ENCODE measurements around the gene DDX11.
"Not testable (repeated sequence)": the region's sequence is repeated elsewhere in the genome, so short reads cannot be mapped to it uniquely, and the experiment has no call there.

DDX11 gene

DNA sequence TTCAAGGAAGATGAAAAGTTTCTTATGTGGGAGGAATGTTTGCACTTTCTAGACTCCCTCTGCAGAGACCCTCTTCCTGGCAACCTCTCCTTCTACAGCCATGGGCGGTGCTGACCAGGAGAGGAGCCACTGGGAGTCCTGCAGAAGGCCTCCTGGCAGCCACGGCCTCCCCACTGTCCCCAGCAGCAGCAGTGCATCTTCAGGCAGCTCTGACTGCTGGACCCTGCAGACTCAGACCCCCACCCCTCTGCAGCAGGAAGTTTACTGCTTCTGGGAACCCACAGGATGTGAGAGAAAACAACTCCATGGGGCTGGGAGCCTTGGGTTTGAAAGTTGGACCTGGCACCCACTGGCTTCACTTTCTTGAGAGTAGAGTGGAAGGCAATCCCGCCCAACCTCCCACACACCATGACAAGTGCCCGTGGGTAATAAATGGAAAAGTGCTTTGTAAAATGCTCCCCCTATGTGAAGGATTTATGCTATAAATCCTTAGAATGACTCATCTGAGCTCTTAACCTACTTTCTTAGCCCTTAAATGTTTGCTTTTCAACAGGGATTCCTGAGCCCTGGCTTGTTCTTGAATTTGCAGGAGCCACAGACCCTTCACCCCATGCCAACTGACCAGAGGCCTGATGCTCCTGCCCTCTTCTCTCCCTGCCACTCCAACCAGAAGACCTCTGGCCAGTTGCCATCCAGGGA, 37.5 kb upstream of the DDX11 start:
- Histone ChIP-seq H3K27ac (ENCODE audit: insufficient read depth, low read depth, low read length, poor library complexity, severe bottlenecking) (no peak overlapping the region), H3K9me3 (ENCODE audit: control insufficient read depth, low read length) (no peaks in the 10 kb centered on the region), H3K36me3 (ENCODE audit: control insufficient read depth, insufficient read depth, low read length) (no peaks in the 10 kb centered on the region), H3K27me3 (ENCODE audit: control insufficient read depth, insufficient read depth, low read length, poor library complexity, severe bottlenecking) (no peaks in the 10 kb centered on the region), H3K4me1 (ENCODE audit: control insufficient read depth, insufficient read depth, low read length) (no peaks in the 10 kb centered on the region), H3K4me3 (ENCODE audit: insufficient read depth, low read depth, low read length) (no peak overlapping the region)
- WGBS, 2 experiments: 89 to 96% methylated on average over 2 to 4 of the region's 4 CpGs

GRCh38 chr12:31037028-31037427, 36.6 kb upstream of the DDX11 start:
- Histone ChIP-seq H3K9me3 (ENCODE audit: control insufficient read depth, low read length) (no peaks in the 10 kb centered on the region), H3K4me3 (ENCODE audit: insufficient read depth, low read depth, low read length) (no peak overlapping the region), H3K27ac (ENCODE audit: insufficient read depth, low read depth, low read length, poor library complexity, severe bottlenecking) (no peak overlapping the region), H3K4me1 (ENCODE audit: control insufficient read depth, insufficient read depth, low read length) (no peaks in the 10 kb centered on the region), H3K27me3 (ENCODE audit: control insufficient read depth, insufficient read depth, low read length, poor library complexity, severe bottlenecking) (no peaks in the 10 kb centered on the region), H3K36me3 (ENCODE audit: control insufficient read depth, insufficient read depth, low read length) (no peaks in the 10 kb centered on the region)
- 98 to 100% methylated on average over 1 of the region's 1 CpG for WGBS, 2 experiments

DNA sequence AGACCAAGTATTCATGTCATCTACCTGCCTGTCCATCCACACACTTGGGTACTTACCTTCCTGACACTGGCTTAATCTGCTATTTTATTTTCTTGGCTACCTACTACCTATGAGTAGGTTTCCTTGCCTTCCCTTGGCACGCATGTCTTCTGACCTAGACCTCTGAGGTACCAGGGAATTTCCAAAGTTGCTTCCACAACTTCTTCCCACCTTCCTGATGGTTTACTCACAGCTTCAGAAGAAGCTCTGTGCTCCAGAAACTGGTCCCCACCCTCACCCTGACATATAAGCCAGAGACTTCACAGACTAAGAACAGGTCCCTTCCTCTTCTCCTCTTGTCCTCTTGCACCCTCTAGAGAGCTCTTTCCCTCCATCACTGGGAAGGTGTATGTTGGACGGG, 35.7 kb upstream of the DDX11 start:
- H3K4me1 ChIP-seq (ENCODE audit: control insufficient read depth, insufficient read depth, low read length): no peaks in the 10 kb centered on the region
- H3K27me3 ChIP-seq (ENCODE audit: control insufficient read depth, insufficient read depth, low read length, poor library complexity, severe bottlenecking): no peaks in the 10 kb centered on the region
- H3K9me3 ChIP-seq (ENCODE audit: control insufficient read depth, low read length): no peaks in the 10 kb centered on the region
- H3K27ac ChIP-seq (ENCODE audit: insufficient read depth, low read depth, low read length, poor library complexity, severe bottlenecking): no peak overlapping the region
- no peak overlapping the region for H3K4me3 ChIP-seq (ENCODE audit: insufficient read depth, low read depth, low read length)
- 82 to 88% methylated on average over 2 of the region's 2 CpGs for WGBS, 2 experiments
- no peaks in the 10 kb centered on the region for H3K36me3 ChIP-seq (ENCODE audit: control insufficient read depth, insufficient read depth, low read length)

DNA sequence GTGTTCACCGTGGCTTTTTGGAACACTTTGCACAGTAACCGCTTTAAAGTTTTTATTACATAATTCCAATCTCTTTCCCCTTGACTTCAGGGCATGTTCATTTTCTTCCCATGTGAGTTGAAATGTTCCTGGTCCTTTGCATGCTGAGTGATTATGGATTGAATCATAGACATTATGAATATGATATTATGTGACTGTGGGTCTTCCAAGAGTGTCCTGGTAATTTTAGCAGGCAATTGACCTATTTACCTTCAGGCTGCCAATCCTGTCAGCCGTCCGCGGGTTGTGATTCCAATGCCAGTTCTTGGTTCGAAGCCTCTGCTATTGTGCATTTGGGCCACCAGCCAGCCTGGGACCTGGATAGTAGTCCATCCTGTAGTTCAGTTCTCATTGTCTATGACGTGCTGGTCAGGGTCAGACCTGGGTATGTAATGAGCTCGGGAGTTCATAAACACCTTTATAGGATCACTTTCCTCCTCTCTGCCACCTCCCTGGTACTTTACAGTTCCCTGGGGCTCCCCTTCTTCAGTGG, 32.6 kb upstream of the DDX11 start:
- no peaks in the 10 kb centered on the region for H3K4me1 ChIP-seq (ENCODE audit: control insufficient read depth, insufficient read depth, low read length)
- WGBS, 2 experiments: 95% methylated on average over 8 of the region's 8 CpGs
- H3K27me3 ChIP-seq (ENCODE audit: control insufficient read depth, insufficient read depth, low read length, poor library complexity, severe bottlenecking): no peaks in the 10 kb centered on the region
- H3K36me3 ChIP-seq (ENCODE audit: control insufficient read depth, insufficient read depth, low read length): no peaks in the 10 kb centered on the region
- H3K9me3 ChIP-seq (ENCODE audit: control insufficient read depth, low read length): no peaks in the 10 kb centered on the region
- H3K4me3 ChIP-seq (ENCODE audit: insufficient read depth, low read depth, low read length): no peak overlapping the region
- H3K27ac ChIP-seq (ENCODE audit: insufficient read depth, low read depth, low read length, poor library complexity, severe bottlenecking): no peak overlapping the region

DNA sequence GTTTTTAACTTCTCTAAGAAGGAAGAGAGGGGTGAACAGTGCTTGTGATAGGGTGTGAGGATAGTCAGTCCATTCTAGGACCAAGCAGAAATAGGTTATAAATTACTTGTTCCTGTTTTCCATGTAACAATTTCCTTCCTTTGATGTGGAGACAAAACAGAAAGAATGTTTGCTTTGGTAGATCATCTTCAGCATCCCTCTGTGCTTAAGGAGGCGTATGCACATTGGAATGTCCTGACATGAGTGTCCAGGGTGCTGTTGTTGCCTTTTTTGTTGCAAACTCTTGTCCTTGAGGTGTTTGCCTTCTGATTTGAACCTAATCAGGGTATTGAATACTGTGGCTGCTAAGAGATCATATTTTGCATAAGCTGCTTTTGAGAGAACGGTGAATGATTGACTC, 23.5 kb upstream of the DDX11 start:
- 80 to 90% methylated on average over 2 of the region's 2 CpGs for WGBS, 2 experiments
- not testable (repeated sequence) for H3K36me3 ChIP-seq (ENCODE audit: control insufficient read depth, insufficient read depth, low read length); H3K4me1 ChIP-seq (ENCODE audit: control insufficient read depth, insufficient read depth, low read length); H3K4me3 ChIP-seq (ENCODE audit: insufficient read depth, low read depth, low read length); H3K9me3 ChIP-seq (ENCODE audit: control insufficient read depth, low read length); H3K27me3 ChIP-seq (ENCODE audit: control insufficient read depth, insufficient read depth, low read length, poor library complexity, severe bottlenecking); H3K27ac ChIP-seq (ENCODE audit: insufficient read depth, low read depth, low read length, poor library complexity, severe bottlenecking)

- H3K4me1 ChIP-seq (ENCODE audit: control insufficient read depth, insufficient read depth, low read length); H3K9me3 ChIP-seq (ENCODE audit: control insufficient read depth, low read length); H3K27ac ChIP-seq (ENCODE audit: insufficient read depth, low read depth, low read length, poor library complexity, severe bottlenecking); H3K27me3 ChIP-seq (ENCODE audit: control insufficient read depth, insufficient read depth, low read length, poor library complexity, severe bottlenecking); H3K4me3 ChIP-seq (ENCODE audit: insufficient read depth, low read depth, low read length); H3K36me3 ChIP-seq (ENCODE audit: control insufficient read depth, insufficient read depth, low read length): not testable (repeated sequence)
- WGBS, 2 experiments: 95 to 96% methylated on average over 4 to 5 of the region's 7 CpGs
Measured at GRCh38 chr12:31050548-31050947, 23.1 kb upstream of the DDX11 start.

DNA sequence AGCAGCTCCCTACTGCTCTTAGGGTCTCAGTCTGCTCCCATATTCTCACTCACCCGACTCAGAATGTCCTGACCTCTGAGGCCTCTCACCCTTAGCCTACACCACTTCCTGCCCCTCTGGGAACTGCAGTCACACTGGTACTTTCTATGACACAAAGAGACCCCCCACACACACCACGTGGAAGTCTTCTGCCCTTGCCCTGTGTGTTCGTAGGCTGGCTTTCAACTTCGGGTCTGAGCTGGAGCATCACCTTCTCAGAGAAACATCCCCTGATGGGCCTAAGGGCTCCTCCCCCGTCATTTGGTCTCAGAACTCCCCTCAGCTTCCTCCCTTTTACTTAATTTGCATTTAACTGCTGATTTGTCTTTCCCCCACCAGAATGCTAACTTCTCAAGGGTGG, 22.0 kb upstream of the DDX11 start:
- H3K36me3 ChIP-seq (ENCODE audit: control insufficient read depth, insufficient read depth, low read length); H3K9me3 ChIP-seq (ENCODE audit: control insufficient read depth, low read length); H3K27ac ChIP-seq (ENCODE audit: insufficient read depth, low read depth, low read length, poor library complexity, severe bottlenecking); H3K4me3 ChIP-seq (ENCODE audit: insufficient read depth, low read depth, low read length); H3K4me1 ChIP-seq (ENCODE audit: control insufficient read depth, insufficient read depth, low read length); H3K27me3 ChIP-seq (ENCODE audit: control insufficient read depth, insufficient read depth, low read length, poor library complexity, severe bottlenecking): not testable (repeated sequence)
- WGBS, 2 experiments: 67% methylated on average over 4 of the region's 5 CpGs

DNA sequence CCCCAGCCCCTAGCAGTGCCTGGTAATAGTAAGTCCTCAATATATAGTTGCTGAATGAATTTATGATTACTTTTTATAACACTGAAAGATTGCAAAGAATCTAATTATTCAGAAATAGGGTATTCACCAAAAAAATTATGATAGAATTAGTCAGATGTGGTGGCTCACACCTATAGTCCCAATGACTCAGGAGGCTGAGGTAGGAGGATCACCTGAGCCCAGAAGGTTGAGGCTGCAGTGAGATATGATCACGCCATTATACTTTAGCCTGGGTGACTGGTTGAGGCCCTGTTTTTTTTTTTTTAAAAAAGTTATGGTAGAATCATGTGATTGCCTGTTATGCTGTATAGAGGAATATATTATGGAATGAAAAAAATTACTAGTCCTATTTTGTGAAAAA, 21.5 kb upstream of the DDX11 start:
- not testable (repeated sequence) for H3K27ac ChIP-seq (ENCODE audit: insufficient read depth, low read depth, low read length, poor library complexity, severe bottlenecking); H3K36me3 ChIP-seq (ENCODE audit: control insufficient read depth, insufficient read depth, low read length); H3K27me3 ChIP-seq (ENCODE audit: control insufficient read depth, insufficient read depth, low read length, poor library complexity, severe bottlenecking); H3K4me1 ChIP-seq (ENCODE audit: control insufficient read depth, insufficient read depth, low read length); H3K4me3 ChIP-seq (ENCODE audit: insufficient read depth, low read depth, low read length); H3K9me3 ChIP-seq (ENCODE audit: control insufficient read depth, low read length)
- WGBS, 2 experiments: 95% methylated on average over 1 of the region's 1 CpG

DNA sequence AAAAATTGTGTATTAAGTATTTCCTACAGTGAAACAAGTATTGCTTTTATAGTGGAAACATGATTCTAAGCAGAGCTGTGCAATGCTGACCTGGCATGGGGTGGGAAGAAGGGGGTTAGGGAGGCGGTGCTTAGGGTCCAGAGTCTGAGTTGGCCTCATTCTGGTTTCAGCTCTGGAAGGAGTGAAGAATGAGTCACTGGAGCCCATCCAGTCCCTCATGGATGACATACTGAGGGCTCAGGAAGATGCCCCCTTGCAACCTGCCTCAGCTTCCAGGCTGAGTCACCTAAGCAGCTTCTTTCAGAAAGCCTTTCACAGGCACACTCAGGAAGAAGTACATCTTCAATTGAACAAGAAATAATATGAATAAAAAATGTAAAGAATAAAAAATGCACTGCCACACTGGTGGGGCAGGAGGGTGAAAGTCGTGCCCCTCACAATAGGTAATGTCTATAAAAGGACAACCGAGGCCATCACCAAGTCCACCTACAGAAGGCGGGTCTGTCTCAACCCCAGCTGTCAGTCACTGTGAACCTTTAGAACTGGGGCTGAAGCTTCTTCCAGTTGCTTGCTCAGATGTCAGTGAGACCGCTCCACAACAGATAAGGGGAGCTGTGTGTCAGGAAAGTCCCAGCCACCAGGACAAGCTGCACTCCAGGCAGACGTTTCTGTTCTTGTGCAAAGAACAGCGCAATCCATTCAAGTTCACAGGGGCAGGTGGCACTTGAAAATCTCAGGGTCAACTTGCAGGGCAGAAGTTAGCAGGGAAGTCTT, 20.8 kb upstream of the DDX11 start:
- WGBS, 2 experiments: 83 to 94% methylated on average over 7 of the region's 7 CpGs
- not testable (repeated sequence) for H3K4me1 ChIP-seq (ENCODE audit: control insufficient read depth, insufficient read depth, low read length); H3K27me3 ChIP-seq (ENCODE audit: control insufficient read depth, insufficient read depth, low read length, poor library complexity, severe bottlenecking); H3K36me3 ChIP-seq (ENCODE audit: control insufficient read depth, insufficient read depth, low read length); H3K9me3 ChIP-seq (ENCODE audit: control insufficient read depth, low read length); H3K27ac ChIP-seq (ENCODE audit: insufficient read depth, low read depth, low read length, poor library complexity, severe bottlenecking); H3K4me3 ChIP-seq (ENCODE audit: insufficient read depth, low read depth, low read length)

GRCh38 chr12:31053944-31054343, 19.7 kb upstream of the DDX11 start:
- not testable (repeated sequence) for H3K4me1 ChIP-seq (ENCODE audit: control insufficient read depth, insufficient read depth, low read length); H3K36me3 ChIP-seq (ENCODE audit: control insufficient read depth, insufficient read depth, low read length); H3K9me3 ChIP-seq (ENCODE audit: control insufficient read depth, low read length); H3K4me3 ChIP-seq (ENCODE audit: insufficient read depth, low read depth, low read length); H3K27me3 ChIP-seq (ENCODE audit: control insufficient read depth, insufficient read depth, low read length, poor library complexity, severe bottlenecking); H3K27ac ChIP-seq (ENCODE audit: insufficient read depth, low read depth, low read length, poor library complexity, severe bottlenecking)
- 83 to 100% methylated on average over 1 of the region's 1 CpG for WGBS, 2 experiments

All from ectodermal cell (in vitro differentiated cells).